HepG2 (cell line): Measurements from ENCODE around the gene INSYN2B. TPM values are rescaled to one million over a fixed set of nuclear protein-coding genes. Genes with fewer than 3 reads are reported as not detected.

ENCODE experiments used
- ATAC-seq: fragments of 200-7000 bp; cut with Tn5 transposase; 3 replicates; pipeline ENCODE4 v1.9.1; 2020; ENCODE audit warnings: mild to moderate bottlenecking, moderate library complexity
- BruUV-seq: library from RNA; stranded (reverse); fragments of 400-500 nt; replicated peaks from 2 replicates; lab custom pipeline; 2021; lab: Mats Ljungman, UMichigan
- CTCF ChIA-PET: fragments of 300-600 bp; formaldehyde crosslinking; extraction: SDS; loops from one replicate; lab custom pipeline; 2021; ENCODE audit warnings: low total read pairs, inconsistent platforms, low intra/inter-chr PET ratio; lab: Yijun Ruan, JAX
- POLR2A ChIA-PET: fragments of 350-600 bp; sonication (Branson Sonifier 250); formaldehyde crosslinking; loops from one replicate; lab custom pipeline; 2020; ENCODE audit warnings: antibody characterized with exemption, inconsistent platforms; lab: Yijun Ruan, JAX
- DNase-seq: peaks from one replicate; pipeline ENCODE4 v3.0.0-alpha.2; 2015; ENCODE audit warnings: low spot score
- FAIRE-seq: peaks from 3 replicates; lab custom pipeline; 2011; peaks lifted over from hg19 to GRCh38; lab: Jason Lieb, UNC
- H2AFZ ChIP-seq: one replicate; pipeline ENCODE4 v1.6.1; 2011; ENCODE audit warnings: low read length, inconsistent platforms
- H3K27ac ChIP-seq: fragments of 300-600 bp; 3 replicates; pipeline ENCODE4 v1.8.0; 2011; ENCODE audit warnings: mixed run types, mild to moderate bottlenecking, mixed read lengths, low read length, inconsistent platforms; ENCODE audit not compliant: insufficient read depth; ENCODE audit errors: extremely low read length
- H3K27me3 ChIP-seq, 2 experiments: fragments of 200-600 bp in 1 of 2; 2 replicates in 1 of 2; 3 replicates in 1 of 2; pipeline versions ENCODE4 v1.6.0 to v1.8.0; 2011; ENCODE audit warnings: low read length in 2 of 2, mild to moderate bottlenecking in 2 of 2, moderate library complexity in 2 of 2, inconsistent platforms in 1 of 2; ENCODE audit not compliant: insufficient read depth in 2 of 2, control insufficient read depth in 1 of 2
- H3K36me3 ChIP-seq, 2 experiments: fragments of 200-600 bp in 1 of 2; replicated peaks in 1 of 2; 2 replicates in 1 of 2; 3 replicates in 1 of 2; pipeline versions ENCODE4 v1.5.1 to v1.8.0; 2011; ENCODE audit warnings: low read length in 2 of 2, inconsistent platforms in 1 of 2; ENCODE audit not compliant: insufficient read depth in 2 of 2, control insufficient read depth in 1 of 2
- H3K4me1 ChIP-seq: 2 replicates; pipeline ENCODE4 v1.5.1; 2012; ENCODE audit warnings: low read length, inconsistent platforms; ENCODE audit not compliant: insufficient read depth
- H3K4me2 ChIP-seq: 2 replicates; pipeline ENCODE4 v1.6.0; 2011; ENCODE audit warnings: low read depth, low read length, inconsistent platforms
- H3K4me3 ChIP-seq, 3 experiments: fragments of 200-600 bp in 1 of 3; sonication (generic), shearing (Covaris generic) in 1 of 3; replicated peaks in 1 of 3; 2 replicates each; pipeline ENCODE4 v1.5.1; 2011 to 2016; ENCODE audit warnings: low read length in 3 of 3, inconsistent platforms in 2 of 3, low read depth in 2 of 3, mild to moderate bottlenecking in 2 of 3, control low read depth in 1 of 3, mixed read lengths in 1 of 3; ENCODE audit not compliant: insufficient read depth in 1 of 3
- H3K79me2 ChIP-seq: one replicate; pipeline ENCODE4 v1.6.1; 2011; ENCODE audit warnings: low read length, inconsistent platforms; ENCODE audit not compliant: insufficient read depth
- H3K9ac ChIP-seq: 2 replicates; pipeline ENCODE4 v1.6.0; 2011; ENCODE audit warnings: mild to moderate bottlenecking, low read depth, low read length, inconsistent platforms; ENCODE audit not compliant: insufficient read depth
- H3K9me3 ChIP-seq: 2 replicates; pipeline ENCODE4 v1.5.1; 2012; ENCODE audit warnings: mild to moderate bottlenecking, low read length
- H4K20me1 ChIP-seq: 2 replicates; pipeline ENCODE4 v1.6.0; 2011; ENCODE audit warnings: inconsistent platforms, mild to moderate bottlenecking, low read length, moderate library complexity; ENCODE audit not compliant: insufficient read depth
- EZH2 ChIP-seq: conservative IDR thresholded peaks from 2 replicates; pipeline ENCODE4 v1.6.1; 2012; ENCODE audit warnings: mild to moderate bottlenecking, low read depth, low read length, moderate library complexity
- HIVEP1 ChIP-seq: sonication (generic); formaldehyde crosslinking; IDR thresholded peaks from 2 replicates; pipeline ENCODE4 v1.4.0; 2020; ENCODE audit warnings: mild to moderate bottlenecking, missing genetic modification reagents
- HNRNPL ChIP-seq: fragments of 200-400 bp; formaldehyde crosslinking; IDR thresholded peaks from 2 replicates; pipeline ENCODE4 v1.6.1; 2017; ENCODE audit warnings: mild to moderate bottlenecking, low read depth, low read length
- POLR2AphosphoS5 ChIP-seq: IDR thresholded peaks from 2 replicates; pipeline ENCODE4 v1.6.1; 2012; ENCODE audit warnings: low read depth, low read length
- SAFB2 ChIP-seq: sonication (generic); formaldehyde crosslinking; IDR thresholded peaks from 2 replicates; pipeline ENCODE4 v1.5.1; 2020; ENCODE audit warnings: missing genetic modification reagents, low read depth, mild to moderate bottlenecking, borderline replicate concordance
- ZFP62 ChIP-seq: sonication (generic); formaldehyde crosslinking; IDR thresholded peaks from 2 replicates; pipeline ENCODE4 v1.4.0; 2020; ENCODE audit warnings: missing genetic modification reagents
- ZMYM3 ChIP-seq: sonication (generic); formaldehyde crosslinking; IDR thresholded peaks from 2 replicates; pipeline ENCODE4 v1.5.1; 2020; ENCODE audit warnings: mild to moderate bottlenecking, missing genetic modification reagents
- in situ Hi-C: cut with HindIII; loops from 2 replicates; pipeline ENCODE4 v1.10.0; 2017; ENCODE audit warnings: low pct_unique_long_range_greater_than_20kb; ENCODE audit not compliant: extremely low pct_ligation_motif_present
- intact Hi-C: fragments of 100-400 bp; cut with micrococcal nuclease; formaldehyde crosslinking; loops from one replicate; pipeline ENCODE4 v1.10.0; 2022; ENCODE audit not compliant: unreplicated experiment
- polyA plus RNA-seq, 8 experiments: library from polyadenylated mRNA; depleted of rRNA in 3 of 8; stranded (reverse) in 7 of 8; unstranded in 1 of 8; fragments of >200 nt; fragmentation: Illumina TruSeq in 4 of 8; extraction: Trizol in 4 of 8; gene quantifications; 2 replicates each; pipeline versions ENCODE4 v1.2.1 to v1.2.3, GENCODE V29; 2011 to 2016; ENCODE audit warnings: low read depth in 4 of 8, missing spikeins in 1 of 8, mixed read lengths in 1 of 8; ENCODE audit not compliant: insufficient read depth in 1 of 8
- total RNA-seq, 5 experiments: library from RNA; depleted of rRNA; stranded (reverse); fragments of >200 nt; fragmentation: Illumina TruSeq; extraction: Trizol; gene quantifications; 2 replicates each; pipeline ENCODE4 v1.2.3, GENCODE V29; 2016; ENCODE audit warnings: low read depth in 1 of 5
- TF ChIP-seq, protein P1 (sequence below): sonication (generic); formaldehyde crosslinking; IDR thresholded peaks from 2 replicates; pipeline ENCODE4 v1.9.0; 2021; ENCODE audit warnings: missing genetic modification reagents, borderline replicate concordance
- TF ChIP-seq, protein P2 (sequence below): sonication (generic); formaldehyde crosslinking; IDR thresholded peaks from 2 replicates; pipeline ENCODE4 v1.5.0; 2020; ENCODE audit warnings: missing genetic modification reagents

Gene INSYN2B
- total and polyA plus RNA-seq, 2 of the 13 experiments (the other 11 are each of a cell fraction or from before 2014, with no cell fraction given), result not detected

DNA sequence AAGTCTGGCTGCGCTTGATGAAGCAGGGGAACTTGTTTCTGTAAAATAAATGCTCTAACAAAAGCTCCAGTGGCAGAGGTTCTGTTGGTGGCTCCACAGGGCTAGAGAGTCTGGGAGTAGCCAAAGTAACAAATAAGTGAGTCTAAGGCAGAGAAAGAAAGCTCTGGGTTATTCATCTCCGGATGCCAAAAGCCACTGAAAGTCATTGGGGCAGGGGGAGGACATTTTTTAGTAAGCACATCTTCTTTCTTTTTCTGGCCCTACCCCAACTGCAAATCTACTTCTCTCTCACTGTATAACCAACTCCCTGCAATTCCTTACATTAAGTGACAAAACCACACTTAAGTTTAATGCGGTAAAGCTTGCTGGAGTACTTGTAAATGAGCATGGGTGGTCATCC is 141.6 kb downstream of the INSYN2B start (continued):
- no peak for TF ChIP-seq ZMYM3 (CRISPR knock-in tag)
- TF ChIP-seq, protein P1, sequence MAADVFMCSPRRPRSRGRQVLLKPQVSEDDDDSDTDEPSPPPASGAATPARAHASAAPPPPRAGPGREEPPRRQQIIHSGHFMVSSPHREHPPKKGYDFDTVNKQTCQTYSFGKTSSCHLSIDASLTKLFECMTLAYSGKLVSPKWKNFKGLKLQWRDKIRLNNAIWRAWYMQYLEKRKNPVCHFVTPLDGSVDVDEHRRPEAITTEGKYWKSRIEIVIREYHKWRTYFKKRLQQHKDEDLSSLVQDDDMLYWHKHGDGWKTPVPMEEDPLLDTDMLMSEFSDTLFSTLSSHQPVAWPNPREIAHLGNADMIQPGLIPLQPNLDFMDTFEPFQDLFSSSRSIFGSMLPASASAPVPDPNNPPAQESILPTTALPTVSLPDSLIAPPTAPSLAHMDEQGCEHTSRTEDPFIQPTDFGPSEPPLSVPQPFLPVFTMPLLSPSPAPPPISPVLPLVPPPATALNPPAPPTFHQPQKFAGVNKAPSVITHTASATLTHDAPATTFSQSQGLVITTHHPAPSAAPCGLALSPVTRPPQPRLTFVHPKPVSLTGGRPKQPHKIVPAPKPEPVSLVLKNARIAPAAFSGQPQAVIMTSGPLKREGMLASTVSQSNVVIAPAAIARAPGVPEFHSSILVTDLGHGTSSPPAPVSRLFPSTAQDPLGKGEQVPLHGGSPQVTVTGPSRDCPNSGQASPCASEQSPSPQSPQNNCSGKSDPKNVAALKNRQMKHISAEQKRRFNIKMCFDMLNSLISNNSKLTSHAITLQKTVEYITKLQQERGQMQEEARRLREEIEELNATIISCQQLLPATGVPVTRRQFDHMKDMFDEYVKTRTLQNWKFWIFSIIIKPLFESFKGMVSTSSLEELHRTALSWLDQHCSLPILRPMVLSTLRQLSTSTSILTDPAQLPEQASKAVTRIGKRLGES (CRISPR knock-in tag), result no peak
- TF ChIP-seq, protein P2, sequence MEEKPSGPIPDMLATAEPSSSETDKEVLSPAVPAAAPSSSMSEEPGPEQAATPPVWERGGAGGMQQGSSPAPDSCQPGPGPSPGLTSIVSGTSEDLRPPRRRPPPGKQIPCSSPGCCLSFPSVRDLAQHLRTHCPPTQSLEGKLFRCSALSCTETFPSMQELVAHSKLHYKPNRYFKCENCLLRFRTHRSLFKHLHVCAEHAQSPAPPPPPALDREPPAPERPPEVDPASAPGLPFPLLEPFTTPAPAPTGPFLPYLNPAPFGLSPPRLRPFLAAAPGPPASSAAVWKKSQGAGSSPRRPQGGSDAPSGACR (CRISPR knock-in tag), result no peak
- TF ChIP-seq HIVEP1, result no peak
- no peak for TF ChIP-seq HNRNPL
- no peak for TF ChIP-seq POLR2AphosphoS5
- no peak for TF ChIP-seq EZH2
- no peak for TF ChIP-seq ZFP62

DNA sequence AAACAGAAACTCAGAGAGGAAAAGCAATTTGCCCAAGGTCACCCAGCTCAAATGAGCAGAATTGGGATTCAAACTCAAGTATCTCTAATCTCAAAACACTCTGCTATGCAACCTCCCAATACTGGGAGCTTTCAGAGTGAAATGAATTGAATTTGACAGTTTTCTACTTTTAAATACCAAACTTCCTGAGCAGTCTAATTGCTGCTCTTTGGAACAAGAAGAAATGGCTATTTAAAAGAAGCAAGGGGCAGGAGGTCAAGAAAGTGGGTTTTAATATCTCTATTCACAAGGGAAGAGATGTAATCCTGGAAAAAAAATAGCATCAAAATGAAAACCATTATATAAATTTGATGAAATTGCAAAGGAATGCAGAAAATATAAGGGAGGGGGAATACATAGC is 142.6 kb downstream of the INSYN2B start:
- BruUV-seq, result no TSS peak

More for the DNA sequence above, 142.6 kb downstream of the INSYN2B start:
- Histone ChIP-seq H3K9ac (no peak overlapping the region), H3K27me3 (no peaks in the 10 kb centered on the region; a peak in 2 of 5 replicates), H3K79me2 (no peaks in the 10 kb centered on the region), H2AFZ (no peak overlapping the region), H3K36me3 (no peaks in the 10 kb centered on the region), H3K4me2 (no peak overlapping the region), H3K9me3 (no peaks in the 10 kb centered on the region), H4K20me1 (no peaks in the 10 kb centered on the region), H3K4me1 (no peaks in the 10 kb centered on the region), H3K27ac (no peak overlapping the region), H3K4me3 (no peak overlapping the region)
- FAIRE-seq, result no peak
- no peak for DNase-seq
- TF ChIP-seq SAFB2, result no peak
- in situ Hi-C loops (no loop called here), intact Hi-C loops (no loop called here)
- POLR2A ChIA-PET, result no interaction called here
- no peak for ATAC-seq
- CTCF ChIA-PET, result no interaction called here
